GM23338 (cell line): ENCODE data around the gene ETAA1. TPM values are rescaled to one million over a fixed set of nuclear protein-coding genes. Genes with fewer than 3 reads are reported as not detected.

Experiments used
- ATAC-seq: fragments of 200-7000 bp; cut with Tn5 transposase; 3 replicates; pipeline ENCODE4 v1.9.1; 2020
- DNase-seq: peaks from one replicate; pipeline ENCODE4 v3.0.0-alpha.2; 2015; ENCODE audit warnings: low spot score
- H2AFZ ChIP-seq: fragments of 200-600 bp; sonication (generic); 2 replicates; pipeline ENCODE4 v1.8.0; 2016; ENCODE audit warnings: antibody characterized with exemption, mild to moderate bottlenecking, moderate library complexity
- H3F3A ChIP-seq: fragments of 200-600 bp; sonication (generic); replicated peaks from 2 replicates; pipeline ENCODE4 v1.8.0; 2017; ENCODE audit warnings: antibody characterized with exemption, mixed run types, low read depth
- H3K27ac ChIP-seq: fragments of 200-600 bp; sonication (generic); 2 replicates; pipeline ENCODE4 v1.6.1; 2016; ENCODE audit warnings: low read depth
- H3K27me3 ChIP-seq: fragments of 200-600 bp; sonication (generic); 2 replicates; pipeline ENCODE4 v1.8.0; 2016; ENCODE audit warnings: mild to moderate bottlenecking, mixed run types, moderate library complexity; ENCODE audit not compliant: insufficient read depth
- H3K36me3 ChIP-seq: fragments of 200-600 bp; sonication (generic); 2 replicates; pipeline ENCODE4 v1.8.0; 2016; ENCODE audit warnings: mild to moderate bottlenecking; ENCODE audit not compliant: insufficient read depth
- H3K4me1 ChIP-seq: fragments of 200-600 bp; sonication (generic); 2 replicates; pipeline ENCODE4 v1.8.0; 2016; ENCODE audit warnings: mild to moderate bottlenecking, moderate library complexity; ENCODE audit not compliant: insufficient read depth
- H3K4me2 ChIP-seq: fragments of 200-600 bp; sonication (generic); 2 replicates; pipeline ENCODE4 v1.7.1; 2017; ENCODE audit warnings: mixed run types
- H3K4me3 ChIP-seq: fragments of 200-600 bp; sonication (generic); 2 replicates; pipeline ENCODE4 v1.6.1; 2016; ENCODE audit warnings: mixed run types
- H3K79me2 ChIP-seq: fragments of 200-600 bp; sonication (generic); replicated peaks from 2 replicates; pipeline ENCODE4 v1.8.0; 2017; ENCODE audit warnings: mild to moderate bottlenecking; ENCODE audit not compliant: insufficient read depth
- H3K9me2 ChIP-seq: fragments of 200-600 bp; sonication (generic); 2 replicates; pipeline ENCODE4 v1.8.0; 2017; ENCODE audit not compliant: insufficient read depth
- H4K20me1 ChIP-seq: fragments of 200-600 bp; sonication (generic); replicated peaks from 2 replicates; pipeline ENCODE4 v1.8.0; 2017; ENCODE audit warnings: mild to moderate bottlenecking; ENCODE audit not compliant: insufficient read depth
- H3K27ac Mint-ChIP-seq: 2 replicates; pipeline ENCODE4 v1.8.0; 2020; ENCODE audit warnings: inconsistent platforms, mild to moderate bottlenecking, moderate library complexity, mixed read lengths
- H3K27me3 Mint-ChIP-seq: 3 replicates; pipeline ENCODE4 v1.8.0; 2022; ENCODE audit warnings: low read depth, mild to moderate bottlenecking, moderate library complexity, mixed read lengths, inconsistent platforms; ENCODE audit not compliant: insufficient read depth, poor library complexity
- H3K36me3 Mint-ChIP-seq: 3 replicates; pipeline ENCODE4 v1.8.0; 2021; ENCODE audit warnings: low read depth, mild to moderate bottlenecking, inconsistent platforms, moderate library complexity, mixed read lengths
- H3K4me1 Mint-ChIP-seq: 3 replicates; pipeline ENCODE4 v1.8.0; 2020; ENCODE audit warnings: mild to moderate bottlenecking, inconsistent platforms, mixed read lengths
- H3K4me3 Mint-ChIP-seq: 3 replicates; pipeline ENCODE4 v1.8.0; 2021; ENCODE audit warnings: moderate library complexity, mild to moderate bottlenecking, inconsistent platforms, mixed read lengths
- H3K9me3 Mint-ChIP-seq: 3 replicates; pipeline ENCODE4 v1.8.0; 2020; ENCODE audit warnings: moderate library complexity, mild to moderate bottlenecking, inconsistent platforms, mixed read lengths
- CREB1 ChIP-seq: fragments of 250-450 bp; sonication (Bioruptor Pico); IDR thresholded peaks from 2 replicates; pipeline ENCODE4 v1.5.0; 2020; ENCODE audit warnings: low read depth, mild to moderate bottlenecking, moderate library complexity
- CTCF ChIP-seq, 2 experiments: fragments of 200-600 bp in 1 of 2; sonication (generic) in 1 of 2; conservative IDR thresholded peaks; 2 replicates each; pipeline versions ENCODE4 v1.5.1 to v1.6.1; 2016 to 2017; ENCODE audit warnings: antibody characterized with exemption in 2 of 2, low read depth in 2 of 2, mild to moderate bottlenecking in 2 of 2, moderate library complexity in 1 of 2
- EZH2 ChIP-seq: fragments of 200-600 bp; sonication (generic); IDR thresholded peaks from one replicate; pipeline ENCODE4 v1.8.0; 2017; ENCODE audit warnings: antibody characterized with exemption, mild to moderate bottlenecking, low read depth; ENCODE audit not compliant: unreplicated experiment
- EZH2phosphoT487 ChIP-seq: fragments of 200-600 bp; sonication (generic); IDR thresholded peaks from one replicate; pipeline ENCODE4 v1.8.1; 2018; ENCODE audit warnings: antibody characterized with exemption; ENCODE audit not compliant: unreplicated experiment
- JUNB ChIP-seq: IDR thresholded peaks from one replicate; pipeline ENCODE4 v1.6.1; 2016; ENCODE audit warnings: antibody characterized with exemption; ENCODE audit not compliant: unreplicated experiment
- NANOG ChIP-seq: IDR thresholded peaks from 2 replicates; pipeline ENCODE4 v1.6.1; 2016; ENCODE audit warnings: antibody characterized with exemption, borderline replicate concordance
- POLR2AphosphoS5 ChIP-seq: IDR thresholded peaks from 2 replicates; pipeline ENCODE4 v1.6.1; 2016; ENCODE audit warnings: antibody characterized with exemption, low read depth
- STAT1 ChIP-seq: IDR thresholded peaks from one replicate; pipeline ENCODE4 v1.6.1; 2016; ENCODE audit warnings: antibody characterized with exemption; ENCODE audit not compliant: unreplicated experiment
- ZNF114 ChIP-seq: fragments of 250-450 bp; sonication (Bioruptor Pico); IDR thresholded peaks from 2 replicates; pipeline ENCODE4 v1.5.0; 2020; ENCODE audit warnings: mild to moderate bottlenecking, moderate library complexity
- ZNF331 ChIP-seq: fragments of 250-450 bp; sonication (Bioruptor Pico); IDR thresholded peaks from 2 replicates; pipeline ENCODE4 v1.5.0; 2020; ENCODE audit warnings: low read depth, mild to moderate bottlenecking, moderate library complexity
- polyA plus RNA-seq: library from polyadenylated mRNA; unstranded; fragments of >200 nt; fragmentation: Nextera tagmentation; extraction: Ambion mirVana; gene quantifications from 2 replicates; pipeline ENCODE4 v1.2.1, GENCODE V29; 2016
- total RNA-seq: library from RNA; depleted of rRNA; stranded (reverse); fragments of >200 nt; shearing (Covaris generic); gene quantifications from 2 replicates; pipeline ENCODE4 v1.2.3, GENCODE V29; 2014
- TF ChIP-seq, protein P1 (sequence below): fragments of 250-450 bp; sonication (Bioruptor Pico); IDR thresholded peaks from 2 replicates; pipeline ENCODE4 v1.5.0; 2020; ENCODE audit warnings: mild to moderate bottlenecking, moderate library complexity
- TF ChIP-seq, protein P2 (sequence below): IDR thresholded peaks from 2 replicates; pipeline ENCODE4 v1.6.1; 2016; ENCODE audit warnings: antibody characterized with exemption

Gene ETAA1
- total and polyA plus RNA-seq, 2 experiments from 2014 or later = 22.2 to 45.5 TPM

DNA sequence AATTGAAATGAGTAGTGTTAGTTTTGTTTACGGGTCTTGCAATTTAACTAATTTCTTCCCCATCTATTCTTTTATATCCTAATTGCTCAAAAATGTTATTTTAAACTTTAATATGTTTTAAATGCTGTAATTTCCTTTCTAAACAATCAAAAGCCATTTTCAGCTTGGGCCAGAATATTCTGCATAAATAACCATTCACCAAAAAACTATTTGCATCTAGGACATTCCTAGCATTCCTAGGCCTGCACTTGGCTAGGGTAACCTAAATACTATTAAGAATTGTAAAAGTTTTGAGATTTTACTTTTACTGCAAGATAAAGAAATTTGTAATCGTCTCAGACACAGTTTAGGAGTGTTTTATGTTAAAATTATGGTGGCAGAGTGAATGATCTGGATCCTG, 7.8 kb upstream of the ETAA1 start:
- no peaks in the 10 kb centered on the region for H3K36me3 Mint-ChIP-seq
- peak overlapping the region; percentile 93 for H3K27ac Mint-ChIP-seq
- no peaks in the 10 kb centered on the region for H3K9me2 ChIP-seq
- TF ChIP-seq NANOG (peak; percentile 35; the same call in 1 of the 2 replicates), EZH2 (no peak)
- no peaks in the 10 kb centered on the region for H3K36me3 ChIP-seq
- H3K27me3 ChIP-seq = no peaks in the 10 kb centered on the region
- H2AFZ ChIP-seq = no peak overlapping the region
- H3K4me1 Mint-ChIP-seq = peaks cover 41% of the 10 kb centered on the region
- peak overlapping the region; percentile 91 for H3K27ac ChIP-seq
- peak overlapping the region; percentile 47 for H3K4me2 ChIP-seq
- peaks cover 41% of the 10 kb centered on the region for H3K4me1 ChIP-seq
- no peaks in the 10 kb centered on the region for H3K9me3 Mint-ChIP-seq
- H3F3A ChIP-seq = no peaks in the 10 kb centered on the region
- H3K4me3 Mint-ChIP-seq = peak overlapping the region; percentile 21; the same call in 1 of the 3 replicates
- no peaks in the 10 kb centered on the region for H3K79me2 ChIP-seq
- DNase-seq = peak; percentile 58
- H4K20me1 ChIP-seq = no peaks in the 10 kb centered on the region
- no peaks in the 10 kb centered on the region for H3K27me3 Mint-ChIP-seq
- no peak overlapping the region for H3K4me3 ChIP-seq
- ATAC-seq = peak; percentile 82

DNA sequence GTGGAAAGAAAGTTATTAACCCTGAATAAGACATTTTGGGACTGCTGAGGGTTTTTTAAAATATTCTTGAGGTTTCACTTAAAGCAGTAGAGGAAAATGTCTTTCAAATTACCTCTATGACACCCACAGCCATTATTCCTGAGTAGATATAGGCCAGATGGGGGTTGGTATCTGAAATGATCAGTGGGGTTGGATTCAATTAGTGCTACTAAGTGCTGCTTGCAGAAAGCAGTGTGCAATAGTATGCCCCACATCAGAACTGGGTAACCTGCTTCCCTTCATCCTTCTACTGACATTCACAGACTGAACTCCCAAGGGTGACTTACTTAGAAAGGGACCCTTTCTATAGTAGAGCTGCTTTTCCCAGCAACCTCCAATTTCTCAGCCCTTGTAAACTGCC, 7.3 kb upstream of the ETAA1 start:
- no peak overlapping the region for H3K4me3 ChIP-seq
- no peak overlapping the region for H2AFZ ChIP-seq
- no peaks in the 10 kb centered on the region for H3K9me2 ChIP-seq
- Mint-ChIP-seq H3K27ac (peak overlapping the region; percentile 93), H3K27me3 (no peaks in the 10 kb centered on the region), H3K4me3 (no peak overlapping the region), H3K36me3 (no peaks in the 10 kb centered on the region), H3K9me3 (no peaks in the 10 kb centered on the region), H3K4me1 (peaks cover 46% of the 10 kb centered on the region)
- H3F3A ChIP-seq = no peaks in the 10 kb centered on the region
- no peaks in the 10 kb centered on the region for H3K27me3 ChIP-seq
- no peaks in the 10 kb centered on the region for H4K20me1 ChIP-seq
- peak; percentile 50 for ATAC-seq
- H3K4me2 ChIP-seq = peak overlapping the region; percentile 47
- H3K4me1 ChIP-seq = peaks cover 46% of the 10 kb centered on the region
- H3K36me3 ChIP-seq = no peaks in the 10 kb centered on the region
- no peak for DNase-seq
- H3K27ac ChIP-seq = peak overlapping the region; percentile 91
- no peaks in the 10 kb centered on the region for H3K79me2 ChIP-seq
- no peak for TF ChIP-seq STAT1
- no peak for TF ChIP-seq EZH2
- TF ChIP-seq POLR2AphosphoS5 = no peak
- no peak for TF ChIP-seq ZNF114 (CRISPR knock-in tag)
- TF ChIP-seq JUNB = no peak
- no peak for TF ChIP-seq EZH2phosphoT487
- TF ChIP-seq NANOG = no peak
- no peak for TF ChIP-seq CTCF (conservative IDR thresholded peaks at IDR 0.05; ENCODE audit: low read depth in 2 of 2)
- no peak for TF ChIP-seq ZNF331 (CRISPR knock-in tag)
- TF ChIP-seq, protein P1, sequence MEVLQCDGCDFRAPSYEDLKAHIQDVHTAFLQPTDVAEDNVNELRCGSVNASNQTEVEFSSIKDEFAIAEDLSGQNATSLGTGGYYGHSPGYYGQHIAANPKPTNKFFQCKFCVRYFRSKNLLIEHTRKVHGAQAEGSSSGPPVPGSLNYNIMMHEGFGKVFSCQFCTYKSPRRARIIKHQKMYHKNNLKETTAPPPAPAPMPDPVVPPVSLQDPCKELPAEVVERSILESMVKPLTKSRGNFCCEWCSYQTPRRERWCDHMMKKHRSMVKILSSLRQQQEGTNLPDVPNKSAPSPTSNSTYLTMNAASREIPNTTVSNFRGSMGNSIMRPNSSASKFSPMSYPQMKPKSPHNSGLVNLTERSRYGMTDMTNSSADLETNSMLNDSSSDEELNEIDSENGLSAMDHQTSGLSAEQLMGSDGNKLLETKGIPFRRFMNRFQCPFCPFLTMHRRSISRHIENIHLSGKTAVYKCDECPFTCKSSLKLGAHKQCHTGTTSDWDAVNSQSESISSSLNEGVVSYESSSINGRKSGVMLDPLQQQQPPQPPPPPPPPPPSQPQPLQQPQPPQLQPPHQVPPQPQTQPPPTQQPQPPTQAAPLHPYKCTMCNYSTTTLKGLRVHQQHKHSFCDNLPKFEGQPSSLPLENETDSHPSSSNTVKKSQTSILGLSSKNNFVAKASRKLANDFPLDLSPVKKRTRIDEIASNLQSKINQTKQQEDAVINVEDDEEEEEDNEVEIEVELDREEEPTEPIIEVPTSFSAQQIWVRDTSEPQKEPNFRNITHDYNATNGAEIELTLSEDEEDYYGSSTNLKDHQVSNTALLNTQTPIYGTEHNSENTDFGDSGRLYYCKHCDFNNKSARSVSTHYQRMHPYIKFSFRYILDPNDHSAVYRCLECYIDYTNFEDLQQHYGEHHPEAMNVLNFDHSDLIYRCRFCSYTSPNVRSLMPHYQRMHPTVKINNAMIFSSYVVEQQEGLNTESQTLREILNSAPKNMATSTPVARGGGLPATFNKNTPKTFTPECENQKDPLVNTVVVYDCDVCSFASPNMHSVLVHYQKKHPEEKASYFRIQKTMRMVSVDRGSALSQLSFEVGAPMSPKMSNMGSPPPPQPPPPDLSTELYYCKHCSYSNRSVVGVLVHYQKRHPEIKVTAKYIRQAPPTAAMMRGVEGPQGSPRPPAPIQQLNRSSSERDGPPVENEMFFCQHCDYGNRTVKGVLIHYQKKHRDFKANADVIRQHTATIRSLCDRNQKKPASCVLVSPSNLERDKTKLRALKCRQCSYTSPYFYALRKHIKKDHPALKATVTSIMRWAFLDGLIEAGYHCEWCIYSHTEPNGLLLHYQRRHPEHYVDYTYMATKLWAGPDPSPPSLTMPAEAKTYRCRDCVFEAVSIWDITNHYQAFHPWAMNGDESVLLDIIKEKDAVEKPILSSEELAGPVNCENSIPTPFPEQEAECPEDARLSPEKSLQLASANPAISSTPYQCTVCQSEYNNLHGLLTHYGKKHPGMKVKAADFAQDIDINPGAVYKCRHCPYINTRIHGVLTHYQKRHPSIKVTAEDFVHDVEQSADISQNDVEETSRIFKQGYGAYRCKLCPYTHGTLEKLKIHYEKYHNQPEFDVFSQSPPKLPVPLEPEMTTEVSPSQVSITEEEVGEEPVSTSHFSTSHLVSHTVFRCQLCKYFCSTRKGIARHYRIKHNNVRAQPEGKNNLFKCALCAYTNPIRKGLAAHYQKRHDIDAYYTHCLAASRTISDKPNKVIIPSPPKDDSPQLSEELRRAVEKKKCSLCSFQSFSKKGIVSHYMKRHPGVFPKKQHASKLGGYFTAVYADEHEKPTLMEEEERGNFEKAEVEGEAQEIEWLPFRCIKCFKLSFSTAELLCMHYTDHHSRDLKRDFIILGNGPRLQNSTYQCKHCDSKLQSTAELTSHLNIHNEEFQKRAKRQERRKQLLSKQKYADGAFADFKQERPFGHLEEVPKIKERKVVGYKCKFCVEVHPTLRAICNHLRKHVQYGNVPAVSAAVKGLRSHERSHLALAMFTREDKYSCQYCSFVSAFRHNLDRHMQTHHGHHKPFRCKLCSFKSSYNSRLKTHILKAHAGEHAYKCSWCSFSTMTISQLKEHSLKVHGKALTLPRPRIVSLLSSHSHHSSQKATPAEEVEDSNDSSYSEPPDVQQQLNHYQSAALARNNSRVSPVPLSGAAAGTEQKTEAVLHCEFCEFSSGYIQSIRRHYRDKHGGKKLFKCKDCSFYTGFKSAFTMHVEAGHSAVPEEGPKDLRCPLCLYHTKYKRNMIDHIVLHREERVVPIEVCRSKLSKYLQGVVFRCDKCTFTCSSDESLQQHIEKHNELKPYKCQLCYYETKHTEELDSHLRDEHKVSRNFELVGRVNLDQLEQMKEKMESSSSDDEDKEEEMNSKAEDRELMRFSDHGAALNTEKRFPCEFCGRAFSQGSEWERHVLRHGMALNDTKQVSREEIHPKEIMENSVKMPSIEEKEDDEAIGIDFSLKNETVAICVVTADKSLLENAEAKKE (CRISPR knock-in tag) = no peak
- no peak for TF ChIP-seq CREB1 (CRISPR knock-in tag)
- TF ChIP-seq, protein P2, sequence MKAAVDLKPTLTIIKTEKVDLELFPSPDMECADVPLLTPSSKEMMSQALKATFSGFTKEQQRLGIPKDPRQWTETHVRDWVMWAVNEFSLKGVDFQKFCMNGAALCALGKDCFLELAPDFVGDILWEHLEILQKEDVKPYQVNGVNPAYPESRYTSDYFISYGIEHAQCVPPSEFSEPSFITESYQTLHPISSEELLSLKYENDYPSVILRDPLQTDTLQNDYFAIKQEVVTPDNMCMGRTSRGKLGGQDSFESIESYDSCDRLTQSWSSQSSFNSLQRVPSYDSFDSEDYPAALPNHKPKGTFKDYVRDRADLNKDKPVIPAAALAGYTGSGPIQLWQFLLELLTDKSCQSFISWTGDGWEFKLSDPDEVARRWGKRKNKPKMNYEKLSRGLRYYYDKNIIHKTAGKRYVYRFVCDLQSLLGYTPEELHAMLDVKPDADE = no peak
